Keratinocyte (primary cell): ENCODE results near the gene RNF183. TPM values are rescaled to one million over a fixed set of nuclear protein-coding genes. Genes with fewer than 3 reads are reported as not detected.

ENCODE experiments used
- DNase-seq: peaks from one replicate; pipeline ENCODE4 v3.0.0-alpha.2; 2011; ENCODE audit warnings: low read depth, missing footprints, low spot score
- FAIRE-seq: peaks from 2 replicates; lab custom pipeline; 2011; peaks lifted over from hg19 to GRCh38; lab: Jason Lieb, UNC
- H2AFZ ChIP-seq: 2 replicates; pipeline ENCODE4 v1.6.0; 2012; ENCODE audit warnings: low read length, control low read depth, inconsistent platforms; ENCODE audit not compliant: control insufficient read depth
- H3K27ac ChIP-seq: 2 replicates; pipeline ENCODE4 v1.5.1; 2011; ENCODE audit warnings: low read length; ENCODE audit not compliant: control insufficient read depth, insufficient read depth
- H3K27me3 ChIP-seq: 3 replicates; pipeline ENCODE4 v1.6.0; 2011; ENCODE audit warnings: low read length; ENCODE audit not compliant: control insufficient read depth, insufficient read depth; ENCODE audit errors: extremely low read depth
- H3K36me3 ChIP-seq, 2 experiments: 2 replicates in 1 of 2; 3 replicates in 1 of 2; pipeline ENCODE4 v1.5.1; 2011; ENCODE audit warnings: low read length in 2 of 2, mild to moderate bottlenecking in 1 of 2; ENCODE audit not compliant: control insufficient read depth in 2 of 2, insufficient read depth in 2 of 2; ENCODE audit errors: extremely low read depth in 1 of 2
- H3K4me1 ChIP-seq: 3 replicates; pipeline ENCODE4 v1.5.1; 2011; ENCODE audit warnings: low read length; ENCODE audit not compliant: control insufficient read depth, insufficient read depth; ENCODE audit errors: extremely low read depth
- H3K4me2 ChIP-seq: 3 replicates; pipeline ENCODE4 v1.6.0; 2011; ENCODE audit warnings: low read depth, low read length; ENCODE audit not compliant: control insufficient read depth, insufficient read depth; ENCODE audit errors: extremely low read depth
- H3K4me3 ChIP-seq, 3 experiments: fragments of 200-600 bp in 1 of 3; sonication (generic) in 1 of 3; 2 replicates in 2 of 3; 3 replicates in 1 of 3; pipeline ENCODE4 v1.5.1; 2011 to 2016; ENCODE audit warnings: low read length in 3 of 3, mild to moderate bottlenecking in 3 of 3, control low read depth in 2 of 3, inconsistent platforms in 1 of 3, low read depth in 1 of 3, mixed read lengths in 1 of 3, mixed run types in 1 of 3, moderate library complexity in 1 of 3; ENCODE audit not compliant: control insufficient read depth in 2 of 3, insufficient read depth in 2 of 3; ENCODE audit errors: extremely low read depth in 1 of 3
- H3K79me2 ChIP-seq: 2 replicates; pipeline ENCODE4 v1.6.0; 2012; ENCODE audit warnings: low read length; ENCODE audit not compliant: control insufficient read depth, insufficient read depth
- H3K9ac ChIP-seq: 3 replicates; pipeline ENCODE4 v1.6.0; 2011; ENCODE audit warnings: low read length; ENCODE audit not compliant: control insufficient read depth, insufficient read depth; ENCODE audit errors: extremely low read depth
- H3K9me1 ChIP-seq: 3 replicates; pipeline ENCODE4 v1.6.0; 2011; ENCODE audit warnings: low read length; ENCODE audit not compliant: control insufficient read depth, insufficient read depth; ENCODE audit errors: extremely low read depth
- H3K9me3 ChIP-seq: 2 replicates; pipeline ENCODE4 v1.5.1; 2012; ENCODE audit warnings: low read depth, low read length; ENCODE audit not compliant: control insufficient read depth
- H4K20me1 ChIP-seq: 3 replicates; pipeline ENCODE4 v1.6.0; 2011; ENCODE audit warnings: low read length; ENCODE audit not compliant: control insufficient read depth, insufficient read depth; ENCODE audit errors: extremely low read depth
- EZH2 ChIP-seq: IDR thresholded peaks from one replicate; pipeline ENCODE4 v1.6.1; 2012; ENCODE audit warnings: inconsistent platforms, mild to moderate bottlenecking, low read length, moderate library complexity
- dilution Hi-C: fragments of 300-500 bp; cut with MboI; formaldehyde crosslinking; loops from one replicate; pipeline ENCODE4 v1.7.0; 2020; ENCODE audit warnings: low sequenced_read_pairs; ENCODE audit not compliant: extremely low pct_ligation_motif_present
- polyA plus RNA-seq, 5 experiments: library from polyadenylated mRNA; depleted of rRNA in 3 of 5; stranded (reverse) in 3 of 5; stranded (forward) in 1 of 5; unstranded in 1 of 5; fragments of >200 nt; gene quantifications; 1 replicate in 1 of 5; 2 replicates in 3 of 5; 3 replicates in 1 of 5; pipeline versions ENCODE4 v1.2.1 to v1.2.3, GENCODE V29; 2011 to 2012; ENCODE audit warnings: missing spikeins in 2 of 5, low read depth in 1 of 5, low replicate concordance in 1 of 5
- TF ChIP-seq, protein P1 (sequence below), 3 experiments: IDR thresholded peaks in 1 of 3; conservative IDR thresholded peaks in 1 of 3; optimal IDR thresholded peaks in 1 of 3; 2 replicates in 2 of 3; 3 replicates in 1 of 3; pipeline versions ENCODE3 to v1.5.1; 2011; ENCODE audit warnings: low read length in 3 of 3, mild to moderate bottlenecking in 3 of 3, moderate library complexity in 2 of 3, control low read depth in 1 of 3, inconsistent platforms in 1 of 3; ENCODE audit not compliant: insufficient read depth in 2 of 3; ENCODE audit errors: extremely low read depth in 1 of 3

Gene RNF183
- polyA plus RNA-seq, 1 donor (not counting 4 experiments of a cell fraction or from before 2014, with no cell fraction given): not detected

DNA sequence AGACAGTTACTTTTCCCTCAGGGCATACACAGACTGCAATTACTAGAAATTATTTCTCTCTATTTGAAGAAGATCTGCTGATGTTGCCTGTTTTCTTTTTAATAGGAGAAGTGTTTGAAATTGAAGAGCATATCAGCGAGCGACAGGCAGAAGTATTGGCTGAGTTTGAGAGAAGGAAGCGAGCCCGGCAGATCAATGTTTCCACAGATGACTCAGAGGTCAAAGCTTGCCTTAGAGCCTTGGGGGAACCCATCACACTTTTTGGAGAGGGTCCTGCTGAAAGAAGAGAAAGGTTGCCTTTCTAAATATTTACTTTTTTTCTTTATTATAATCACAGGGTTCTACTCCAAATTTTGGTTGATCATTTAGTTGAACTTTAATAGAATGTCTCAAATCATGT, 24.3 kb downstream of the RNF183 start:
- Histone ChIP-seq H3K79me2 (peaks cover 30% of the 10 kb centered on the region), H3K9me1 (no peaks in the 10 kb centered on the region), H4K20me1 (no peaks in the 10 kb centered on the region), H3K27me3 (no peaks in the 10 kb centered on the region), H3K4me3 (no peak overlapping the region), H3K9ac (no peak overlapping the region), H3K36me3 (peaks cover 29% of the 10 kb centered on the region in 2 experiments), H3K4me2 (no peak overlapping the region), H3K9me3 (no peaks in the 10 kb centered on the region), H3K27ac (no peak overlapping the region), H2AFZ (no peak overlapping the region), H3K4me1 (peaks cover 4% of the 10 kb centered on the region)
- no peak for DNase-seq
- dilution Hi-C loops: no loop called here
- FAIRE-seq: no peak
- TF ChIP-seq EZH2: no peak
- TF ChIP-seq, protein P1, sequence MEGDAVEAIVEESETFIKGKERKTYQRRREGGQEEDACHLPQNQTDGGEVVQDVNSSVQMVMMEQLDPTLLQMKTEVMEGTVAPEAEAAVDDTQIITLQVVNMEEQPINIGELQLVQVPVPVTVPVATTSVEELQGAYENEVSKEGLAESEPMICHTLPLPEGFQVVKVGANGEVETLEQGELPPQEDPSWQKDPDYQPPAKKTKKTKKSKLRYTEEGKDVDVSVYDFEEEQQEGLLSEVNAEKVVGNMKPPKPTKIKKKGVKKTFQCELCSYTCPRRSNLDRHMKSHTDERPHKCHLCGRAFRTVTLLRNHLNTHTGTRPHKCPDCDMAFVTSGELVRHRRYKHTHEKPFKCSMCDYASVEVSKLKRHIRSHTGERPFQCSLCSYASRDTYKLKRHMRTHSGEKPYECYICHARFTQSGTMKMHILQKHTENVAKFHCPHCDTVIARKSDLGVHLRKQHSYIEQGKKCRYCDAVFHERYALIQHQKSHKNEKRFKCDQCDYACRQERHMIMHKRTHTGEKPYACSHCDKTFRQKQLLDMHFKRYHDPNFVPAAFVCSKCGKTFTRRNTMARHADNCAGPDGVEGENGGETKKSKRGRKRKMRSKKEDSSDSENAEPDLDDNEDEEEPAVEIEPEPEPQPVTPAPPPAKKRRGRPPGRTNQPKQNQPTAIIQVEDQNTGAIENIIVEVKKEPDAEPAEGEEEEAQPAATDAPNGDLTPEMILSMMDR (optimal IDR thresholded peaks at IDR 0.05 in 1 of 3, IDR thresholded peaks at IDR 0.05 in 1 of 3, conservative IDR thresholded peaks at IDR 0.05 in 1 of 3; ENCODE audit: extremely low read depth in 1 of 3, insufficient read depth in 2 of 3, low read length in 3 of 3): no peak

DNA sequence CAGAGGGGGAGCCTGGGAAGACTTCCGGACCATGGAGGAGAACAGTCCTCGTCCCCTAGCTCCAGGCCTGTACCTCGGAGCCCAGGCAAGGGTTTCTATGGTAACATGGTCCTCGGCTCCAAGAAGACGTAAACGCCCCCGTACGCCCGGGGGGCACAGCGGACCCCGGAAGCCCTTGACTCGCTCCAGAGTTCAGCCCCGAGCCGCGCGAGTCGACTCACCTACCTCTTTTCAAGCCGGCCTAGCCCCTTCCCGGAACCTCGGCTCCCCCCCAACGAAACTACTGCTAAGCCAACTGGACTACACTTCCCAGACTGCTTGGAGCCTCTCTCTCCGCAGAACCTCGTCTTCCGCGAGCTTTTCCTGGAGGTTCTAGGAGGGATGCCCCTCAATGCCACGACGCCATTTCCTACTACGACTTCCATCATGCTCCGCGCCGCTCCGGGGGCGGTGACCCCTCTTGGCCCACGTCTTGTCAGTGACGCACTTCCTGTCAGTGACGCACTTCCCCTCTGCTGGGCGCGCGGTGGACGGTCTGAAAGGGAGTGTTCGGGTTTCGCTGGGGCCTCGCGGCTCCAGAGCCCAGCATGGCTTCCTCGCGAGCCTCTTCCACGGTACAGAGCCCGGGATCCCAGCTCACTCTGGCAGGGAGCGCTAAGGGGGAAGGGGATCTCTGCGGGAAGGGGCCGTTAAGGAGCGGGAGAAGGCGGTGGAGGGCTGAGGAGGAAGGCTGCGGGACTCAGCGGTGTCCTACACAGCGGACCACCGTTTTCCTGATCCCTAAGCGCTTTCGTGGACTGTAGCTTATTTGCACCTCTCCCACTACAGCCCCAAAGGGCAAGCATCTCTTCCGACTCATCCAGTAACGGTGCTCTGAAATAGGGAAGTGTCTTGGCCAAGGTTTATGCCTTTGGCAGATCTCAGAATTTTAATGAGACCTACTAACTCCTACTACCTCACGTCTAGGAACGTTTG, 27.7 kb downstream of the RNF183 start, which contains the start of the genes CDC26 and PRPF4:
Gene CDC26 (minus strand): TSS at position 416 of the 975 bp plus-strand sequence. CDS start 3,065 bp downstream, outside the sequence.
Gene PRPF4 (plus strand): TSS at position 502 of the 975 bp plus-strand sequence. CDS start 86 bp downstream, at position 588.
- DNase-seq (peak; percentile 88), FAIRE-seq (peak; percentile 63)
- Histone ChIP-seq H3K4me1 (peaks cover 4% of the 10 kb centered on the region), H2AFZ (peak within 1 kb of the TSS; percentile 93), H3K27ac (peak within 1 kb of the TSS; percentile 97), H3K9me1 (no peaks in the 10 kb centered on the region), H3K27me3 (no peaks in the 10 kb centered on the region), H3K4me2 (peak within 1 kb of the TSS; percentile 81), H3K36me3 (peaks cover 18 to 38% of the 10 kb centered on the region in 2 experiments), H3K79me2 (peaks cover 31% of the 10 kb centered on the region), H4K20me1 (no peaks in the 10 kb centered on the region), H3K4me3 (peak within 1 kb of the TSS; percentile 64 to 99 (median 99)), H3K9ac (peak within 1 kb of the TSS; percentile 97), H3K9me3 (no peaks in the 10 kb centered on the region)
- TF ChIP-seq EZH2: no peak
- TF ChIP-seq, protein P1 (optimal IDR thresholded peaks at IDR 0.05 in 1 of 3, IDR thresholded peaks at IDR 0.05 in 1 of 3, conservative IDR thresholded peaks at IDR 0.05 in 1 of 3; ENCODE audit: extremely low read depth in 1 of 3, insufficient read depth in 2 of 3, low read length in 3 of 3): no peak
- dilution Hi-C loops: no loop called here
